COR-L47 (cell line): Measurements from ENCODE around the gene KNL1.
"Not testable (repeated sequence)": the region's sequence is repeated elsewhere in the genome, so short reads cannot be mapped to it uniquely, and the experiment has no call there.

Source experiments
- DNase-seq: peaks from one replicate; lab custom pipeline; 2025; lab: John Stamatoyannopoulos, UW

KNL1 gene

GRCh38 chr15:40593588-40594428, at the start of gene KNL1:
TSS of gene KNL1 (plus strand) at chr15:40594249. CDS start at chr15:40602932, 8,683 bp downstream.
- DNase-seq, result peak; percentile 95

GRCh38 chr15:40545457-40545856, 48.6 kb upstream of the KNL1 start:
- no peak for DNase-seq

- no peak for DNase-seq
Measured at GRCh38 chr15:40548610-40549009, 45.4 kb upstream of the KNL1 start.

GRCh38 chr15:40549894-40550293, 44.2 kb upstream of the KNL1 start:
- no peak for DNase-seq

- no peak for DNase-seq
Measured at GRCh38 chr15:40550341-40551037, 43.6 kb upstream of the KNL1 start.

- DNase-seq, result peak; percentile 77
Measured at GRCh38 chr15:40554161-40554525, 39.9 kb upstream of the KNL1 start.

- no peak for DNase-seq
Measured at GRCh38 chr15:40555876-40556275, 38.2 kb upstream of the KNL1 start.

- DNase-seq, result no peak
Measured at GRCh38 chr15:40558952-40559742, 34.9 kb upstream of the KNL1 start.

GRCh38 chr15:40562691-40563090, 31.4 kb upstream of the KNL1 start:
- DNase-seq, result no peak

GRCh38 chr15:40563426-40563825, 30.6 kb upstream of the KNL1 start:
- DNase-seq, result no peak

- peak; percentile 95 for DNase-seq
Measured at GRCh38 chr15:40564591-40565332, 29.3 kb upstream of the KNL1 start, which contains the start of gene CCDC32. TSS of gene CCDC32 (minus strand) at chr15:40565042. CDS start at chr15:40563015, 2,027 bp downstream.

- DNase-seq, result no peak
Measured at GRCh38 chr15:40565333-40566238, 28.5 kb upstream of the KNL1 start.

- DNase-seq, result peak; percentile 23
Measured at GRCh38 chr15:40567111-40567510, 26.9 kb upstream of the KNL1 start.

- DNase-seq, result peak; percentile 81
Measured at GRCh38 chr15:40569129-40569953, 24.7 kb upstream of the KNL1 start, which contains the start of gene RPUSD2. TSS of gene RPUSD2 (plus strand) at chr15:40569299. CDS start at chr15:40569338, 39 bp downstream.

- no peak for DNase-seq
Measured at GRCh38 chr15:40575113-40575512, 18.9 kb upstream of the KNL1 start.

GRCh38 chr15:40576914-40577313, 17.1 kb upstream of the KNL1 start:
- not testable (repeated sequence) for DNase-seq

GRCh38 chr15:40578892-40579291, 15.2 kb upstream of the KNL1 start:
- no peak for DNase-seq

GRCh38 chr15:40581796-40582195, 12.3 kb upstream of the KNL1 start:
- not testable (repeated sequence) for DNase-seq

- DNase-seq, result no peak
Measured at GRCh38 chr15:40582726-40583246, 11.3 kb upstream of the KNL1 start.
